HG03521 (cell line): ENCODE data around the gene LMF2.

Source experiments
- ATAC-seq: cut with Tn5 transposase; IDR thresholded peaks from one replicate; pipeline ENCODE4 v1.9.1; 2021; ENCODE audit warnings: mild to moderate bottlenecking, moderate library complexity; ENCODE audit not compliant: unreplicated experiment

LMF2 gene

DNA sequence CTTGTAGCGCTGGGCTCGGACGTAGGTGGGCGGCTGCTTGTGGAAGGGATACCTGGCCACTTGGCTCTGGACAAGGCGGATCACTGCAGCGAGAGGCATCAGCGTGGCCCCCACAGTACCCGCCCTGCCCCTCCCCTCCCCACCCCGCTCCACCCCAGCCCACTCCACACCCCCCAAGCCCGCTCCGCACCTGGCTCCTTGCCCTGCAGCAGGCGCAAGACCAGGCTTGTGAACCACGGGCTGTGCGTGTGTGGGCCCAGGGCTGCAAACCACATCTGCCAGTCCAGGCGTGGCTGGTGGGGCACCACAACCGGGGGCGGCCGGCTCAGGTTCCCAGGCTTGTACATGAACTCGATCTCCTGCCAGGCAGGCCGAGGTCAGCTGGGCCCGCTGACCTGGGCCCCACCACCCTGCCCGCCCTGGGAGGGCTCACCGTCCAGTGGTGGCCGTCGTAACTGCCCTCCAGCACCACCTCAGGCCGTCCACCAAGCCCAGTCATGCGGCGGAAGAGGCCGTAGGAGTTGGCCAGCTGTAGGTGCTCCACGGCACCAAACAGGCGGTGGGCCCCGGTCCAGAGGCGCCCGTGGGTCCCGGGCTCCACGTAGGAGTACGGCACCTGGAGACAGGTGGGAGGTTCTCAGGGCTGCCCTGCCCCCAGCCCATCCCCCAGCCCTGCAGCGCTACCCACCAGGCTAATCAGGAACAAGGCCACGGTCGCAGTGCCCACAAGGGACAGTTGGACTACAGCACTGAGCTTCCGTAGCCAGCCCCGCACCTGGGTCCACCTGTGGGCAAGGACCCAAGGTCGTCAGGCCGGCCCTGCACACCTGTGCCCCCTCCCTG lies 2.9 kb downstream of the LMF2 start:
- no peak for ATAC-seq

DNA sequence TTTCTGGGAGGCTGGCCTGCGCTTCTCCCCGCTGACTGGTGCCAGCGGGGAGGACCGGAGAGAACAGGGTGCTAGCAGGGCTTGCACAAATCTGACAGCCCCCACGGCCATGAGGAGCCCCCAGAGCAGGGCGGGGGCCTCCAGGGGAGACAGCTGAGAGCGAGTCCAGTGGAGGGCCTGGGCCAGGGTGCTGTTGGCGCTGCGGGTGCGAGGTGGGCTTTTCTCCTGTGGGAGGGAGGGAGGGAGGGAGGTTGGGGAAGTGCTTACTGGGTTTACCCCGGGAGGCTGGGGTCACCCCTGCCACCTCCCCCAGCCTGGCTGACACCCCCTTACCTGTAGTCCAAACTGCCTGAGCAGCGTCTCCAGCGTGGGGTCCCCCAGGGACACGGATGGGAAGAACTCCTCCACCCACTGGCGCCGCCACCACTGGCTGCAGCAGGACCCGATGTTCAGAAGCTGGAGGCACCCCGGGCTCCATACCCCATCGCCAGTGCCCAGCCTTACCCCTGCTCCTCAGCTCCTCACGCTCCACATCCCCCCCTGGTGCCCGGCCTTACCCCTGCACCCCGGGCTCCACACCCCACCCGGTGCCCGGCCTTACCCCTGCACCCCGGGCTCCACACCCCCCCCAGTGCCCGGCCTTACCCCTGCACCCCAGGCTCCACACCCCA lies 3.9 kb downstream of the LMF2 start:
- no peak for ATAC-seq

DNA sequence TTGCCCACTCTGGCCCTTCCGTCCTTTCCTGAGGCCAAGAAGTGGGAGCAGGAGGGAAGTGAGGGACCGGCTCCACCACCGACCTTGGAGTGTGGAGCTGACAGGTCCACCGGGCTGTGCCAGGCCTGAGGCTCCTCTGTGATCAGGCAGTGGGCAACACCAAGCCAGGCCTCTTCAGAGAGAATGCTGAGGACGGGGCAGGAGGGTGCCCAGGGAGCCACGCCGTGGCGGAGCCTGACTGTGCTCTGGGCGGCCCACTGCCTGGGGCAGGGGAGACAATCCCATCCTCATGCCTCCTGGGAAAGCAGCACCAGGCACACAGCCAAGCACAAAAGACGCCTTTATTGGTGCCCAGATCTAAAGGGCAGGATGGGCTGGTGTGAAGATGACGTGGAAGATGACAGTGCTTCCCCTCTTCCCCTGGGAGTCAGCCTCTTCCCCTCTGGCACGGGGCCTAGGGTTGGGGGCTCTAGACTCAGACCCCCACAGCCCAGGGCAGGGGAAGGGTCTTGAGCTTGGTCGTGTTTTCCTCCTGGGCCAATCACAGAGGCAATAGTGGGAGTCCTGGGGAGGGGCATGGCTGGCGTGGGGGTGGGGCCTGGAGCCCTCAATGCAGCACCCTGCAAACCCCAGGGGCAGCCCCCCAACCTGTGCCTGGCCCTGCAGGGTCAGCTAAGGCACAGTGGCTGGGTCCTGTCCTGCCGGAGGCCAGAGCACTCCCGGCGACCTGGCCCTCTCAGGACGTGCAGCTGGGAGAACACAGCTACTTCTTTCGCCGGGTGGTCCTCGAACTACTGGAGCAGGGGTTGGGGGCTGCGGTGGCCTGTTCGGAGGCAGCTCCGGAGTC lies 4.7 kb downstream of the LMF2 start:
- no peak for ATAC-seq

DNA sequence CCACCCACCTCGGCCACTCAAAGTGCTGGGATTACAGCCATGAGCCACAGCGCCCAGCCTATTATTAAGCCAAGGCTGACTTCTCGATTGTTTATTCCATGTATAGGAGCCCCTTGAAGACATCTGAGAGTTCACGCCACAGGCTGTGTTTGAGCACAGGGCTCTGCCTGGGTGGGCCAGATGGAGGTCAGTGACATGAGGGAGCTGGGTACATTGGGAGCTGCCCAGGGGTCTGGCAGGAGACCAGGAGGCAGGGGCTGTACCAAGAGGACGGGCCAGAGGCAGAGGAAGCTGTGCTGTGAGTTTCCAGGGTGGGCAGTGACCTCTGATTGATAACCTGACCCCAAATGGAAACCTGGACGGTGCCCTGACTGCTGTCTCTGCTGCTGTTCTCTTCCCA lies 5.4 kb downstream of the LMF2 start:
- no peak for ATAC-seq

DNA sequence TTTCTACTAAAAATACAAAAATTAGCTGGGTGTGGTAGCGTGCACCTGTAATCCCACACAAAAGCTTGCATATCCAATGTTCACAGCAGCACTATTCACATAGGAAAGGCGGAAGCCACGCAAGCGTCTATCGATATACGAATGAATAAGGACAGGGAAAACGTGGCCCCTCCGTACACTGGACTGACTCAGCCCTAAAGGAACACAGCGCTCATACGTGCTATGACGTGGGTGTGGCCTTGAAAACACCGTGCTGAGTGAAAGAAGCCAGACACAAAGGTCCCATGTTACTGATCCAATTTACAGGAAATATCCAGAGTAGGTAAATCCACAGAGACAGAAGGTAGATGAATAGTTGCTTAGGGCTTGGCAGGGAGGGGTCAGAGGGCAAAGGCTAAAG lies 7.0 kb downstream of the LMF2 start:
- ATAC-seq = no peak

DNA sequence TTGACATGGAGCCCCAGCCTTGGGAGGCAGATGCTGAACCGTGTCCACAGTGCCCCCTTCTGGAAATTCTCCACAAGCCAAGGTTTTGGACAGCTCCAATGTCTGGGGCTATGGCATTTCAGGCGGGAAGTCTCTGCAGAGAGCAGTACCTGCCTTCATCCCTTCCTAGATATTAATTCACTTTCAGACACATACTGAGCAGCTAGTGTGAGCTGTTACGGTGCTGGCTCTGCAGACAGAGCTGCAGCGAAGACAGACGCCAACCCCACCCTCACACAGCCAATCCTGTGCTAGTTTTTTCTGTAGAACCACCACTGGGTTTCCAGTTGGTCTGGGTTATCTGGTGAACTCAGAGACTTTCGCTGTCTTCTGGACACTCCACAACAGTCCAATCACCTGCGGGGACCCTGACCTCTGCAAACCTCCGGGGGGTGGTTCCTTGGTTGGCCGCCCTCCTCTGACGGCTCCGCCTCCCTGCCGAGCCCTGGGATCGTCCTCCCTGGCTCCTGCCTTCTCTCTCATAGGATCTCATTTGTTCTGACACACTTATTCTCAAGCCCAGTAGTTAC lies 9.1 kb downstream of the LMF2 start:
- no peak for ATAC-seq

DNA sequence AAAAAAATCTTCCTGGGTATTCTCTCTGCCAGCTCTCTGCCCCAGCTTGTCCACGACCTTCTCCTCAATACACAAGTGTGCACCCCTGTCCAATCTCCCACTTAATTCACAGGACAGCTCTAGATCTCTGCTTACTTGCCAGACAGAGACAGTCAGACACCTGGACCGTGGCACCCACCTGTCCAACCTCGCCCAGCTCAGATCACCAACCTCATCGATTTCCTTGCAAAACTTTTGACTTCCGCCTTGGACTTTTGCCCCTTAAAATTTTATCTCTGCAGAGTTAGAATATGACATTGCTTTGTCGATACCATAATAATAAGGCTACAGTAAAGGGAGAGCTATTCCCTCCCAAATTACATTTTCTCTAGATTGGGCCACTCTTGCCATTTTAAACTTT lies 10.4 kb downstream of the LMF2 start:
- no peak for ATAC-seq

DNA sequence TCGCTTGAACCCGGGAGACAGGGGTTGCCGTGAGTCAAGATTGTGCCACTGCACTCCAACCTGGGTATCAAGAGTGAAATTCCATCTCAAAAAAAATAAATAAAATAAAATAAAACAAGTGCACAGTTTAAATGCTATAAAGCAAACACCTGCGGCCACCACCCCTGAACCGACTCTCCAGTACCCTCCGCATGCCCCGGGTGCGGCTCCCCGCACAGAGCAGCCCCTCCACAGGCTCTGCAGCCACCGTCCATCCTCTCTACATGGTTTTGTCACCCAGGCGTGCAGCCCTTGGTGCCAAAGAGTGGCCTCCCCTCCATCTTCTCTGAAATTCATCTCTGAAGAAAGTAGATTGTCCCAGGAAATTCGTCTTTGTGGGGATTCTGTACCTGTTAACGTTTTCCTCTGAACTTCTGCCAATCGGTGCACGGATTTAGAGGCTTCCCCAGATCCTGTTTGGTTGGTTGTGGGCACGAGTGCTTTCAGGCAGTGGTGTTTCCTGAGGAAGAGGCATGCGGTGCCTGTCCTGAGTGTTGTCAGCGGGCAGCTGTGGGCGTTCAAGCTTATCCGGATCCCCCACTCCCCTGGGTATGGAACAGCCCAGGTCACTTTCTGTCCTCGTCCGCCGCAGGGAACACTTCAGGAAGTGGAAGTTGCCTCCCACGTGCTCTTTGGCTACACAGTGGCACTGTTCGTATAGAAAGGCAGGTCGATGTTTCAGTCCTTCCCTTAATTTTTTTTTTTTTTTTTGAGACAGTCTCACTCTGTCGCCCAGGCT lies 16.8 kb downstream of the LMF2 start:
- ATAC-seq = no peak

DNA sequence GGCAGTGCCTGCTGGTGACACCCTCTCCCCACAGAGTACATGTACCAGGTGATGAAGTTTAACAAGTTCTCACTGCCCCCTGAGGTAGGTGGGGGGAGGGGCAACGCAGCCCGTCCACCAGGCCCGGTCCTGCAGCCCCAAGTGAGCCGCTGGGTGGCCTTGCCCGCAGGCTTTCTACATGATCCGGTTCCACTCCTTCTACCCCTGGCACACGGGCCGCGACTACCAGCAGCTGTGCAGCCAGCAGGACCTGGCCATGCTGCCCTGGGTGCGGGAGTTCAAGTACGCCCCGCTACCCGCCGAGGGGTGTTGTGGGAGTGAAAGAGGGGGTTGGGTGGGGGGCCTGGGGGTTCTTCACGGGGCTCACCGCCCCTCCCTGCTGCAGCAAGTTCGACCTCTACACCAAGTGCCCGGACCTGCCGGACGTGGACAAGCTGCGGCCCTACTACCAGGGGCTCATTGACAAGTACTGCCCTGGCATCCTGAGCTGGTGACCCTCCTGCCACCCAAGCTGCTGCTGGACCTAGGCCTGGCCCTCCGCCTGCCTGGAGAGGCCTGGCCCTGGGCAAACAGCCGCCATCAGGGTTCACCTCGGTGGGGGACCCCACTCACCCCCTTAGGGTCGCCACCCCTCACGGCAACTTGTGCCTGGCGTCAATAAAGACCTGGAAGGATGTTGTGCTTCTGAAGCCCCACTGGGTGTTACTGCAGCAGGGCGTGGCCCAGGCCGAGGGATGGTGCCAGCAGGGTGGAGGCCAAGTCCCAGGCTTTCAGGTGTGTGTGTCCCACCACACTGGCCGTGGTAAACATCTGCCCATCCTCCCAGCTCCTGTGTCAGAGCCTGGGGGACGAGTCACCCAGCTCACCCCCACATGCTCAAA lies 17.9 kb downstream of the LMF2 start:
- ATAC-seq = no peak

DNA sequence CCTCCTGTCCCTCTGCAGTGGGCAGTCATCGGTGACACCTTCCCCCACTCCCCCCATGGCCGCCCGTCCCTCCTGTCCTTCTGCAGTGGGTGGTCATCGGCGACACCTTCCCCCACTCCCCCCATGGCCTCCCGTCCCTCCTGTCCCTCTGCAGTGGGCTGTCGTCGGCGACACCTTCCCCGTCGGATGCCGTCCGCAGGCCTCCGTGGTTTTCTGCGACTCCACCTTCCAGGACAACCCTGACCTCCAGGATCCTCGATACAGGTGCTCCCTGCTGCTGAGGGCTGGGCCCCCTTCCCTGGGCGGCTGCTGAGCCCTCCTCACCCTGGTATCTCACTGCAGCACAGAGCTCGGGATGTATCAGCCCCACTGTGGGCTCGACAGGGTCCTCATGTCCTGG lies 18.6 kb downstream of the LMF2 start:
- ATAC-seq = no peak

DNA sequence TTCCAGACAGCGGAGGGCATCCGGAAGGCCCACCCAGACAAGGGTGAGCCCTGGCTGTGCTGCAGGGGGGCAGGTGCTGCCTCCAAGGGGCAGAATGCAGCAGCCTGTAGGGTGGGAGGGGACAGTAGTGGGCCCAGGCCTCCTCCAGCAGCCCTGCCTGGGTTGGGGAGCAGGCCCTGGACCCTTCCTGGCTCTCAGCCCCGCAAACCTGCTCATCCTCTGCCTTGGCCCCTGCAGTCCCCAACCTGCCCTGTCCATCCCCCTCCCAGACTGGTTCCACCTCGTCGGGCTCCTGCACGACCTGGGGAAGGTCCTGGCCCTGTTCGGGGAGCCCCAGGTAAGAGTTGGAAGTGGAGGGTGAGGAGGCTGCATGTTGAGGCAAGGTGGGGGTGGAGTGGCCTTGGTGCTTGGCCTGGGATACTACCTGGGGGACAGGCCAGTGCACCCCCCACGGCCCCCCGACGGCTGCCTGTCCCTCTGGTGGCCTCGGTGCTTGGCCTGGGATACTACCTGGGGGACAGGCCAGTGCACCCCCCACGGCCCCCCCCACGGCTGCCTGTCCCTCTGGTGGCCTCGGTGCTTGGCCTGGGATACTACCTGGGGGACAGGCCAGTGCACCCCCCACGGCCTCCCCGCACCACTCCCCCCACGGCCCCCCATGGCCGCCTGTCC lies 19.4 kb downstream of the LMF2 start:
- no peak for ATAC-seq

DNA sequence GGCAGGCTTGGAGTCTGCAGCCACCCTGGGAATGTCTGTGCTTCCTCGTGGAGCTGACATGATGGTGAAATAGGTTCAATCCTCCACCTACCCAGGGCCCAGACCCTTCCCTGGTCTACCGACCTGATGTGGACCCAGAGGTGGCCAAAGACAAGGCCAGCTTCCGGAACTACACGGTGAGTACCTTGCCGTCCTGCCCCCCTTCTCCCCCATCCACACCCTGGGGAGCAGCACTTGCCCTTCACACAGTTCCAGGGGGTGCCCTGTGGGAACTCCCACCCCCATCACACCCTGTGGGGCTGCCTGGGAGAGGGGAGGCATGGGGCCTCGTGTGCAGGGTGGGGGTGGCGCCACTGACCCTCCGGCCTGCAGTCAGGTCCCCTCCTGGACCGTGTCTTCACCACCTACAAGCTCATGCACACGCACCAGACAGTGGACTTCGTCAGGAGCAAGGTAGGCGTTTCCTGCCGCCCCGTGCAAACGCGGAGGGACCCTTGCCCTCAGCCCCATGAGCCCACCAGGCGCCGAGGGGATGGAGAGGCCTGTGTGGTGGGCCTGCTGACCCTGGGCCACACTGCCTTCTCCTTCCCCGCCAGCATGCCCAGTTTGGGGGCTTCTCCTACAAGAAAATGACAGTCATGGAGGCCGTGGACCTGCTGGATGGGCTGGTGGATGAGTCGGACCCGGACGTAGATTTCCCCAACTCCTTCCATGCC lies 20.1 kb downstream of the LMF2 start:
- ATAC-seq = no peak

DNA sequence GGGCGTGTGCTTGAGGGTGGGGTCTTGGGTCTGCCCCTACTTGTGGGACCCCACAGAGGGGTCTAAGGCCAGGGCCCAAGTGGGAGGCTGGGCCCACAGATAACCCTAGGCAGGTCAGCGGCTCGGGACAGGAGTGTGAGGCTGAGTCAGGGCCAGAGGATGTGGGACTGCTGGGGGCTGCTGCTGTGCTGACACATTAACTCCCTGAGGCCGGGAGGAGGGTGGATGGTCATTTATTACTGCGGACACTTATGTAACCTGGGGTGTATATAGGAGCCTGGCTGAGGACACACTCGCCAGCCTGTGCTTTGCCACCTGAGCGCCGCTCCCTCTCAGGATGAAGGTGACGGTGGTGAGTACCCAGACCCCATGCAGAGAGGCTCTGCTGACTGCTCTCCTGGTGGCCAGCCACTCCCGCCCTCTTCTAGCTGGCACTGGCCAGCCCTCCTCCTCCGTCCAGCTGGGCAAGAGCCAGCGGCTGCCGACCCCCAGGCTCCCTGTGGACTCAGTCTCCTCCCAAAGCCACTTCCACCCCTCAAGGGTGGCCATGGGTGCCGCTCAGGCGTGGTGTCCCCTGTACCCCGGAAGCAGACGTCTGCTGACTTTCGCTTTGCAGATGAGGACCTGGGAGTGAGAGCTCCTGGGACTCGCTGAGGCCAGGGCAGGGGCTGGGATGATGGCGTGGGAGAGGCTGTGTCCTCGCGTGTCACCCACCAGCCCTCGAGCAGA lies 20.8 kb downstream of the LMF2 start, which contains the start of gene MIOX:
Gene MIOX (plus strand): TSS at position 299 of the 729 bp plus-strand sequence. CDS start 39 bp downstream, at position 338.
- no peak for ATAC-seq

DNA sequence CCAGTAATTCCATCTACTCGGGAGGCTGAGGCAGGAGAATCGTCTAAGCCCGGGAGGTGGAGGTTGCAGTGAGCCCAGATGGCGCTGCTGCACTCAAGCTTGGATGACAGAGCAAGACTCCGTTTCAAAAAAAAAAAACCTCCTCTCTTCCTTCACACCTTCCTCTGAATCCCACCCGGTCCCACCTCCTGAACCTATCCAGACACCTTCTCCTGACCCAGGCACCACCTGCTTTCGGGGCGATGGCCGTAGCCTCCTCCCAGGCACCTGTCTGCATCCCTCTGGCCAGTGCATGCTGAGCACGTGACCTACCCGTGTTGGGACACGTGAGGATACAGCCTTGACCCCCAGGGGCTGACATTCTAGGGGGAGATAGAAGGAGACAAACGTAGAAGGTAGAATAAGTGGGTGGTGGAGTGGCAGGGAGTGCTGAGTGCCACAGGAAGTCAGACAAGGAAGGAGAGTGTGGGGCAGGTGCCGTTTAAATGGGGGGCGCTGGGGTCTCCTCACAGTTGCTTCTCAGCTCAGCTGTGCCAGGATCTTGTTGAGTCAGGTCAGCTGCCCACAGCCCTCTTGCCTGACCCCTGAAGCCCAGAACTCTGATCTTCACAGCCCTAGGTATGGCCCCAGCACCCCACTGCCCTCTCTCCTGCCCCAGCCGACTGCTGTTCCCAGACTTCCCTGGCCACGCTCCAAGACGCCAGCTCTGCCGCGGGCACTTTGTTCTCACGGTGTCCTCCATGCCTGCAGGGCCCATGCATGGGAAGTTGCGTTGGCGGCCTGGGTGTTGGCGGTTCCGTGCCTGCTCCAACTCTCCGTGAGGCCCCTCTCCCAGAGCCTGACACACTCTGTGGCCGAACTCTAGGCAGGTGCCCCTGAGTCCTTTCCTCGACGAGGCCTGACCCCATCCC lies 22.0 kb downstream of the LMF2 start:
- no peak for ATAC-seq

DNA sequence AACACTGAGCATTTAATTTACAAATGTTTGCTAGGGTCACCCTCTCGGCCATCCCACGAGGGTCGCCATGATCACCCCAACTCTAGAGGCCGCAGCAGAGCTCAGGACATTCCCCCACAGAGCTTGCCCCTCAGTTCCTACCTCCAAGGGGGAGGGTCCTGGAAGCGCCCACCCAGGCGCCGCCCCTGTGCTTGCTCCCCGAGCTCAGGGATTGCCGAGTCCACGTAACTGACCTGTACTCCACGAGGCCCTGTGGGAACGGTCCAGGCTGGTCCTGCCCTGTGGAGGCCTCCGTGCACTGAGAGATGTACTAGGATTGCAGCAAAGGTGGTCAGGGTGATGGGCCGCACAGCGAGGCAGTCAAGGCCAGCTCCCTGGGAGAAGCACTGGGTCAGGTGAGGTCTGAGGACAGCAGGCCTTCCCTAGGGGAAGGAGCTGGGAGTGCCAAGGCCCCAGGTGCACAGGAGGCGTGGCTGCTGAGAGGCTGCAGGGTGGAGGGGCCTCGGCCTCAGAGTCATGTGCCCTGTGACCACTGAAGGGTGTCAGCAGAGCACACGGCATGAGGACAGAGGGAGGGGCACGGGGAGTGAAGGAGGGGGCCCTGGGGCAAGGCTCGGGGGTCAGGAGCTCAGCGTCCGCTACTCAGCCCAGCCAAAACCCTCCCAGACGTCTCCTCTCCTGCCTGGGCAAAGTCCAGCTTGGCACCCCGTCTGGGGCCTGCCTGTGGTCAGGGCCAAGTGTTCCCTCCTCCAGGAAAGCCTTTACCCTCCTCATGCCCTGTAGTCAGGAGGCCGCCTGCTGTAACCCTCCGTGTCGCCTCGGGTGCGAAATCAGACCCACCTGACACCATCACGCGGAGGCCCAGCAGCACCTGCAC lies 23.3 kb downstream of the LMF2 start:
- no peak for ATAC-seq

DNA sequence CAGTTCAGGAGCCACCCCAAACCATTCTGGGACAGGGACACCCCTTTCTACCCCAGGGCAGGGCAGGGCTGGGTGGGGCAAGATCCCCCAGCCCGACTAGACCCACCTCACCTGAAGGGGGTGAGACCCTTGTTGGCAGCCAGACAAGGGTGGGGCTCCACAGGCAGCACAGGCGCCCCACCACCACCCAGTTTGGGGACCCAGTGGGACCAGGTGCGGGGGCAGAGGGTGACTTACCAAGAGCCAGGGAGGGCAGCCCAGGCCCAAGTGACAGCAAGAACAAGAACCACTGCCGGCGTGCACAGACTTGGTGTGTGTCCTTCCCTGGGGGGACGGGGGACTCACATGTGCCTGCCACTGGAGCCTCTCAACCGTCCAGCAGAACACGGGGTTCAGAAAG lies 23.9 kb downstream of the LMF2 start:
- ATAC-seq = no peak
